Suprapubic skin (tissue), 4 donors: ENCODE data around the gene MAP2. TPM values are rescaled to one million over a fixed set of nuclear protein-coding genes. Genes with fewer than 3 reads are reported as not detected.

Experiments used
- DNase-seq, 2 donors: peaks; one replicate each; pipeline ENCODE4 v3.0.0-alpha.2; 2019; ENCODE audit warnings: low spot score in 2 of 2
- H3K27ac ChIP-seq: fragments of 200-600 bp; sonication (generic); one replicate; pipeline ENCODE4 v1.5.1; 2019
- H3K27me3 ChIP-seq: fragments of 200-600 bp; sonication (generic); one replicate; pipeline ENCODE4 v1.5.1; 2019
- H3K36me3 ChIP-seq: fragments of 200-600 bp; sonication (generic); one replicate; pipeline ENCODE4 v1.5.1; 2019
- H3K4me1 ChIP-seq: fragments of 200-600 bp; sonication (generic); one replicate; pipeline ENCODE4 v1.5.1; 2019
- H3K4me3 ChIP-seq: fragments of 200-600 bp; sonication (generic); one replicate; pipeline ENCODE4 v1.5.1; 2019; ENCODE audit warnings: mild to moderate bottlenecking
- H3K9me3 ChIP-seq: fragments of 200-600 bp; sonication (generic); one replicate; pipeline ENCODE4 v1.5.1; 2019
- EP300 ChIP-seq: sonication (generic); formaldehyde crosslinking; IDR thresholded peaks from one replicate; pipeline ENCODE4 v1.6.1; 2017; ENCODE audit warnings: antibody characterized with exemption
- POLR2A ChIP-seq, 2 donors: fragments of 450-650 bp; IDR thresholded peaks; one replicate each; pipeline ENCODE4 v1.6.1; 2017; ENCODE audit warnings: antibody characterized with exemption in 2 of 2, mild to moderate bottlenecking in 2 of 2, moderate library complexity in 2 of 2
- POLR2AphosphoS5 ChIP-seq, 3 donors: sonication (generic); formaldehyde crosslinking; IDR thresholded peaks; one replicate each; pipeline ENCODE4 v1.6.1; 2017; ENCODE audit warnings: antibody characterized with exemption in 3 of 3
- WGBS: methylation state at CpG from one replicate; pipeline ENCODE4 v1.1.5; 2018; 5-methylcytosine and 5-hydroxymethylcytosine counted together
- total RNA-seq, 4 donors: library from RNA; depleted of rRNA; stranded (reverse); fragments of >200 nt; gene quantifications; one replicate each; pipeline ENCODE4 v1.1.0, GENCODE V29; 2016
- TF ChIP-seq, protein P1 (sequence below), 2 donors: fragments of 200-600 bp in 1 of 2; fragments of 450-650 bp in 1 of 2; sonication (generic) in 1 of 2; IDR thresholded peaks; one replicate each; pipeline ENCODE4 v1.5.1; 2016 to 2019; ENCODE audit warnings: antibody characterized with exemption in 2 of 2, mild to moderate bottlenecking in 1 of 2, moderate library complexity in 1 of 2

MAP2 gene
- total RNA-seq, 4 donors from 2014 or later = 42.0 to 54.5 (median 47.1) TPM

- TF ChIP-seq, protein P1, sequence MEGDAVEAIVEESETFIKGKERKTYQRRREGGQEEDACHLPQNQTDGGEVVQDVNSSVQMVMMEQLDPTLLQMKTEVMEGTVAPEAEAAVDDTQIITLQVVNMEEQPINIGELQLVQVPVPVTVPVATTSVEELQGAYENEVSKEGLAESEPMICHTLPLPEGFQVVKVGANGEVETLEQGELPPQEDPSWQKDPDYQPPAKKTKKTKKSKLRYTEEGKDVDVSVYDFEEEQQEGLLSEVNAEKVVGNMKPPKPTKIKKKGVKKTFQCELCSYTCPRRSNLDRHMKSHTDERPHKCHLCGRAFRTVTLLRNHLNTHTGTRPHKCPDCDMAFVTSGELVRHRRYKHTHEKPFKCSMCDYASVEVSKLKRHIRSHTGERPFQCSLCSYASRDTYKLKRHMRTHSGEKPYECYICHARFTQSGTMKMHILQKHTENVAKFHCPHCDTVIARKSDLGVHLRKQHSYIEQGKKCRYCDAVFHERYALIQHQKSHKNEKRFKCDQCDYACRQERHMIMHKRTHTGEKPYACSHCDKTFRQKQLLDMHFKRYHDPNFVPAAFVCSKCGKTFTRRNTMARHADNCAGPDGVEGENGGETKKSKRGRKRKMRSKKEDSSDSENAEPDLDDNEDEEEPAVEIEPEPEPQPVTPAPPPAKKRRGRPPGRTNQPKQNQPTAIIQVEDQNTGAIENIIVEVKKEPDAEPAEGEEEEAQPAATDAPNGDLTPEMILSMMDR (IDR thresholded peaks at IDR 0.05) = no peak
- TF ChIP-seq POLR2A (IDR thresholded peaks at IDR 0.05) (no peak), EP300 (no peak), POLR2AphosphoS5 (IDR thresholded peaks at IDR 0.05) (no peak)
- H3K4me1 ChIP-seq = peaks cover 9% of the 10 kb centered on the region
- H3K9me3 ChIP-seq = peaks cover 10% of the 10 kb centered on the region
- WGBS = no CpG with 5 or more reads among the region's 1 CpG
- no peak overlapping the region for H3K4me3 ChIP-seq
- H3K27me3 ChIP-seq = no peaks in the 10 kb centered on the region
- H3K27ac ChIP-seq = no peak overlapping the region
- no peak for DNase-seq
- no peaks in the 10 kb centered on the region for H3K36me3 ChIP-seq
These were observed 74.8 kb downstream of the MAP2 start for GRCh38 chr2:209498614-209499013.

- DNase-seq = no peak
- Histone ChIP-seq H3K36me3 (no peaks in the 10 kb centered on the region), H3K27ac (no peak overlapping the region)
These were observed 75.2 kb downstream of the MAP2 start for GRCh38 chr2:209499069-209499468.

GRCh38 chr2:209501579-209501978 lies 77.7 kb downstream of the MAP2 start:
- TF ChIP-seq, protein P1 (IDR thresholded peaks at IDR 0.05) = no peak
- no peak for TF ChIP-seq POLR2A (IDR thresholded peaks at IDR 0.05)
- TF ChIP-seq EP300 = no peak
- no peak for TF ChIP-seq POLR2AphosphoS5 (IDR thresholded peaks at IDR 0.05)
- Histone ChIP-seq H3K9me3 (peaks cover 10% of the 10 kb centered on the region), H3K4me3 (no peak overlapping the region), H3K36me3 (no peaks in the 10 kb centered on the region), H3K27ac (no peak overlapping the region), H3K4me1 (peaks cover under 1% of the 10 kb centered on the region), H3K27me3 (no peaks in the 10 kb centered on the region)
- WGBS = 82% methylated on average over 2 of the region's 2 CpGs
- no peak for DNase-seq

More at GRCh38 chr2:209499069-209499468, 75.2 kb downstream of the MAP2 start:
- TF ChIP-seq POLR2A (IDR thresholded peaks at IDR 0.05) = no peak
- TF ChIP-seq, protein P1 (IDR thresholded peaks at IDR 0.05) = no peak
- no peak for TF ChIP-seq EP300
- TF ChIP-seq POLR2AphosphoS5 (IDR thresholded peaks at IDR 0.05) = no peak
- no peak overlapping the region for H3K4me3 ChIP-seq
- H3K27me3 ChIP-seq = no peaks in the 10 kb centered on the region
- peaks cover 10% of the 10 kb centered on the region for H3K9me3 ChIP-seq
- peaks cover 9% of the 10 kb centered on the region for H3K4me1 ChIP-seq

DNA sequence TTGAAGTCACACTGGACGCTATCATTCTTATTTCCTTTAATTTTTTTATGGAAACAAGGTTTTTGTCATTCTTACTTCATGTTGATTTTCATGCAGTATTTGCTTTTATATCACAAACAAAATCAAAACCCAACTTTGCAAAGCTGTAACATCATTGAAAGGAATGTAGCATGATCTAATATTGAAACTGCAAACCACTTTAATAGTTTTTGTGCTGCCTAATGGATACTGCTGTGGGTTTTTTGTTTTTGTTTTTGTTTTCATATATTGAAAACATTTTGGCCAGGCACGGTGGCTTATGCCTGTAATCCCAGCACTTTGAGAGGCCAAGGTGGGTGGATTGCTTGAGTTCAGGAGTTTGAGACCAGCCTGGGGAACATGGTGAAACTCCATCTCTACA lies 81.6 kb downstream of the MAP2 start:
- TF ChIP-seq POLR2A (IDR thresholded peaks at IDR 0.05) (no peak), POLR2AphosphoS5 (IDR thresholded peaks at IDR 0.05) (no peak)
- no peak overlapping the region for H3K27ac ChIP-seq
- no peaks in the 10 kb centered on the region for H3K36me3 ChIP-seq
- WGBS = 63% methylated on average over 2 of the region's 2 CpGs
- no peaks in the 10 kb centered on the region for H3K4me1 ChIP-seq
- no peak for DNase-seq
- H3K9me3 ChIP-seq = no peaks in the 10 kb centered on the region
- H3K27me3 ChIP-seq = no peaks in the 10 kb centered on the region
- H3K4me3 ChIP-seq = no peak overlapping the region

DNA sequence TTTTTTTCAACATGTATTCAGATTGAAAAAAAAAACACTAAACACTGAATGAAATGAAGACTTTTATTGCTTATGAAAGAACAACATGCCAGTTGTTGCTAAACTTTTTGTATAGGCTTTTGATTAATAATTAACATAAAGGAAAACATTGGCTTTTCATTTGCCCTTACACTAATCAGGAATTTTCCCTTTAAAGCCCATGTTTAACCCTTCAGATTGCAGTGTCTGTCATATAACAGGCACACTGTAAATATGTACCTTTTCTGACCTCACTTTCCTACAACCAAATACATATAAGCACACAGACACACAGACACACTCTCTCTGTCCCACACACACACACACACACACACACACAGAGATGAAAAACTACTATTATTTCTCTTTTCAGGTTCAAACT lies 84.4 kb downstream of the MAP2 start:
- DNase-seq = no peak
- H3K36me3 ChIP-seq = no peaks in the 10 kb centered on the region
- no peaks in the 10 kb centered on the region for H3K4me1 ChIP-seq
- no peak for TF ChIP-seq POLR2A (IDR thresholded peaks at IDR 0.05)
- no peak for TF ChIP-seq EP300
- no peak for TF ChIP-seq POLR2AphosphoS5 (IDR thresholded peaks at IDR 0.05)
- TF ChIP-seq, protein P1 (IDR thresholded peaks at IDR 0.05) = no peak
- no peak overlapping the region for H3K27ac ChIP-seq
- H3K4me3 ChIP-seq = no peak overlapping the region
- H3K9me3 ChIP-seq = no peaks in the 10 kb centered on the region
- no peaks in the 10 kb centered on the region for H3K27me3 ChIP-seq

DNA sequence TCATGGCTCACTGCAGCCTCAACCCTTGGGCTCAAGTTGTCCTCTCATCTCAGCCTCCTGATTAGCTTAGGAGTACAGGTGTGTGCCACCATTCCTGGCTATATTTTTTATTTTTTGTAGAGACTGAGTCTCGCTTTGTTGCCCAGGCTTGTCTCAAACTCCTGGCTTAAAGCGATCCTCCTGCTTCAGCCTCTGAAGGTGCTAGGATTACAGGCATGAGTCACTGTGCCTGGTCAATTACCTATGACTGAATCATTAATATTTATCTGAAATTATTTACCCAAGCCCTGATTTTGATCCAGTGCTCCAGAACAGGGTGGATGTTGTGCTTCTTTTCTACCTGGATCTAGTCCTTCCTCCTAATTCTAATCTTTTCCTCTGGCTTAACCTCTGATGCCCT lies 87.8 kb downstream of the MAP2 start:
- no peak for TF ChIP-seq POLR2A (IDR thresholded peaks at IDR 0.05)
- no peak for DNase-seq
- no peaks in the 10 kb centered on the region for H3K4me1 ChIP-seq
- H3K36me3 ChIP-seq = no peaks in the 10 kb centered on the region
- no peak overlapping the region for H3K27ac ChIP-seq
- H3K9me3 ChIP-seq = no peaks in the 10 kb centered on the region
- 87% methylated on average over 2 of the region's 2 CpGs for WGBS
- no peaks in the 10 kb centered on the region for H3K27me3 ChIP-seq
- no peak overlapping the region for H3K4me3 ChIP-seq
